Stimulated activated CD8-positive, alpha-beta memory T cell treated with anti-CD3 and anti-CD28 coated beads, Interleukin-7, amount 100 ng/mL, for 48 hours (primary cell): ENCODE measurements around the gene NBAS.
"Not testable (repeated sequence)": the region's sequence is repeated elsewhere in the genome, so short reads cannot be mapped to it uniquely, and the experiment has no call there.

ENCODE experiments used
- DNase-seq, 2 donors: peaks; one replicate each; pipeline ENCODE4 v3.0.0-alpha.2; 2020; ENCODE audit warnings: low read depth in 1 of 2; ENCODE audit errors: extremely low read depth in 1 of 2

NBAS gene

GRCh38 chr2:15485949-15486348 is 75.2 kb downstream of the NBAS start:
- no peak for DNase-seq

- no peak for DNase-seq
Observed at GRCh38 chr2:15481000-15481399, 80.1 kb downstream of the NBAS start.

DNA sequence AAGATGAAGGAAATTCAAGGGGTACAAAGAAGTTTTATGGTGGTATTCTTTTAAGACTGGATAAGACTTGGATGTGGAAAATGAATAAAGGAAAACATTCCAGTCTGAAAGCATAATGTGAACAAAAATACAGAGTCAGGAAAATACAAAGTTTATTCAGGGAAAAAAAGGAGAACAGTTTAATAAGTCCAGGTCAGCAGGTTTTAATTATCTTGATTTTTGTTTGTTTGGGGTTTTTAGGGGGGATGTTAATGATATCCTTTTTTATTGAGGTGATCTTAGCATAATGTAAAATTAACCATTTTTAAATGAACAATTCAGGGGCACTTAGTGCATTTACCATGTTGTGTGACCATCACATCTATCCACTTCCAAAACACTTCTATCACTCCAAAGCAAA is 80.6 kb downstream of the NBAS start:
- no peak for DNase-seq

- no peak for DNase-seq
Observed at GRCh38 chr2:15472876-15473275, 88.3 kb downstream of the NBAS start.

DNA sequence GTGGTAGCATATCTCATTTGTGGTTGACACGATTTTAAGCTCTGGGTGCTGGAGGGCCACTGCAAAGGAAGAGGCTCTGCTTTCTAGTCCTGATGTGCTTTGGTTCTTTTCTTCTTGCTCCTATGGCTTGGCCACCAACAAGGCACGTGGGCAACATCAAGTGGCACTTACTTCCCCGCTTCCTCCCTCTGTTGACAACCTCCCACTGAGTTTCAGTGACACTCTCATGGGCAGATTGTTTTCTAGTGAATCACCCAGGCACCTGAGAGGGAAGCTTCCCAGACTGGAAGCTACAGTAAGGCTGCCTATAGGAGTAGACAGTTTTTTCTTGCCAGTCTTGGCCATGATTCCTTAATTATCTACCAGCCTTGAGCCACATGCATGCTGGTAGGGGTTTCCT is 89.0 kb downstream of the NBAS start:
- no peak for DNase-seq

- DNase-seq = no peak
Observed at GRCh38 chr2:15471606-15472005, 89.5 kb downstream of the NBAS start.

- no peak for DNase-seq
Observed at GRCh38 chr2:15460112-15460620, 101.0 kb downstream of the NBAS start.

GRCh38 chr2:15458277-15458676 is 102.9 kb downstream of the NBAS start:
- DNase-seq = no peak

GRCh38 chr2:15457868-15458267 is 103.3 kb downstream of the NBAS start:
- DNase-seq = no peak

GRCh38 chr2:15456352-15456751 is 104.8 kb downstream of the NBAS start:
- no peak for DNase-seq

DNA sequence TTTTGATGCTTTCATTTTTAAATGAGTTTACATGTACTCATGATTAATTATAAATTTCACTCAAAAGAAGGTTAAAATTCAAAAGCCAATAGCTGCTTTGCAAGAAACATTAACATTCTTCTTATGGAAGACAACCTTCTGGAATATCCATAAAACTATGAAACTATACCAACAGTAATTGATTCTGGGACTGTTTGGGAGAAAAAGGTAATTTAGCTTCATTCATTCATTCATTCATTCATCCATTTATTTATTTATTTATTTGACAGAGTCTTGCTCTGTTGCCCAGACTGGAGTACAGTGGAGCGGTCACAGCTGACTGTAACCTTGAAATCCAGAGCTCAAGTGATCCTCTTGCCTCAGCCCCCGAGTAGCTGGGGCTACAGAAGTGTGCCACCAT is 110.3 kb downstream of the NBAS start:
- no peak for DNase-seq

DNA sequence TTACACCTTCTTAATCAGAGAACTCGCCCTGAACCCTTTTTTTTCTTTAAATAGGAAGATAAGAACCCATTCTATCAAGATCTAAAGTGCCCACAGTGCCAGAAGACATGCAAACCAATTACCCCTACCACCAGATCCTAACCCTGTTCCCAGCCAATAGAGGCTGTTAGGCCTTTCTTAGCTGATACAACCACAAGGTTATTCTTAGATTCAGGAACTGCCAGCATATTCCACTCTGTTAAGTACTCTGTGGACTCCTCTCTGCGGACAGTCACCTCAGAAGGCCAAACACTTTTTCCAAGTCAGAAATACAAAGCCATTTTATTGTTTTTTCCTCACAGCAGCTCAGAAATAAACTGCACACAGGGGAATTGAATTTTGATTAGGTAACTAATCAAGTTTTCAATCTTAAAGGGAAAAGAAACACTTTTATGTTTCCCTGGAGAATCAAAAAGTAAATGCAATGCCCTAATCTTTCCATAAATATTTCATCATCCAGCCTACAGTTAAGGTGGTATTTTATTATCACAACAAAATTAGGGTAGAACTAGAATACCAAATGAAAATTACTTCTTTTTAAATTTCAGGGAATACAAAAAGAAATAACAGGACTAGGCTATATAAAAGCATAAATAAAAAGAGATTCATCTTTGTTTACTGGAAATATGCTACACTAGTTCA is 111.4 kb downstream of the NBAS start:
- DNase-seq = no peak

DNA sequence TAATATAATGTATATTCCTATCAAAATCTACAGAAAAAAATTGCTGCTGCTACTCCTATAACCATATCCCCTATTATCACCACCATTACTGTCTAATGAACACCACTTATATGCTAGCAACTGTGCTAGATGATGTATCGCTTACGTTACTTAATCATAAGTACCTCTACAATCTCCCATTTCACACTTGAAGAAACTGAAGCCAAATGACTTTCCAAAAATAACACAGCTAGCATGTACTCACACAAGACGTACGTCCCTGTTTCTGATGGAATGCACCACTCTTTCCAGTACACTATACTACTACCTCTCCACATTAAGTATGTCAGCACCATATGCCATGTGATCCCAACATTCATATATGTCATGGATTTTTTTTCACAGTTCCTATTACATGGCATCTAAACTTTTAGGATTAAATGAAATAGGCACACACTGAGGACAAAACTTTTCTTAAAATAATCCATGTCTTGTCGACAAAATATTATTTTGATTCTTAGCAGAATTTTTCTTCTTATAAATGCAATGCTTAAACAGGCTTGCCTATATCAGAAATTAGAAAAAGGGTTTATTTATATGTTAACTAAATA is 112.8 kb downstream of the NBAS start:
- DNase-seq = no peak

- DNase-seq = no peak
Observed at GRCh38 chr2:15447381-15447780, 113.8 kb downstream of the NBAS start.

GRCh38 chr2:15446961-15447360 is 114.2 kb downstream of the NBAS start:
- no peak for DNase-seq

- no peak for DNase-seq
Observed at GRCh38 chr2:15445891-15446562, 115.1 kb downstream of the NBAS start.

- not testable (repeated sequence) for DNase-seq
Observed at GRCh38 chr2:15439768-15440524, 121.2 kb downstream of the NBAS start.

DNA sequence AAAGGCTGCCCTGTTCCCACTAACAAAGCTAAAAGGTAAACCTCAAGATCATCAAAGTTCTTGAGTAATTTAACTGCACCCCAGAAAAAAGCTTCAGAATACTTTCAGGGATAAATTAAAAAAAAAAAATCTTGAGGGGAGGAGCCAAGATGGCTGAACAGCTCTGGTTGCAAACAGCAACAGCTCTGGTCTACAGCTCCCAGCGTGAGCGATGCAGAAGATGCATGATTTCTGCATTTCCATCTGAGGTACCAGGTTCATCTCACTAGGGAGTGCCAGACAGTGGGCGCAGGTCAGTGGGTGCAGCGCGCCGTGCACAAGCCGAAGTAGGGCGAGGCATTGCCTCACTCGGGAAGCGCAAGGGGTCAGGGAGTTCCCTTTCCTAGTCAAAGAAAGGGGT is 121.8 kb downstream of the NBAS start:
- DNase-seq = not testable (repeated sequence)

DNA sequence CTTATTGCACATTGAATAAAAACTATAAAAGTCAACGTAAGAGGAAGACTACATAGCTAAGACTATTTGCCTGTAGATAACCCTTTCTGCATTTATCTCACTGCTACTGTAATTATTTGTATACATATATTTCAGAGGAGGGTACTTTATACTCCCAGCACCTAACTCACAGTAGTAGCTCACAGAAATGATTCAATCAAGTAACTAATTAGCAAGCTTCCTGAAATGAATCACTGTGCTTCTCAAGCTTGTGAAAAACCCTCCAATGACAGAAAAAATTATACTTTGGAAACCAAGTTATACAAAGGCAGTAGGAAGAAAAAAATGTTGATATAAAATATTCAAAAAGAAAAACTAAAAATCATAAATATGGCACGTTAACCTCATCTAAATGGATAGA is 124.9 kb downstream of the NBAS start:
- no peak for DNase-seq

DNA sequence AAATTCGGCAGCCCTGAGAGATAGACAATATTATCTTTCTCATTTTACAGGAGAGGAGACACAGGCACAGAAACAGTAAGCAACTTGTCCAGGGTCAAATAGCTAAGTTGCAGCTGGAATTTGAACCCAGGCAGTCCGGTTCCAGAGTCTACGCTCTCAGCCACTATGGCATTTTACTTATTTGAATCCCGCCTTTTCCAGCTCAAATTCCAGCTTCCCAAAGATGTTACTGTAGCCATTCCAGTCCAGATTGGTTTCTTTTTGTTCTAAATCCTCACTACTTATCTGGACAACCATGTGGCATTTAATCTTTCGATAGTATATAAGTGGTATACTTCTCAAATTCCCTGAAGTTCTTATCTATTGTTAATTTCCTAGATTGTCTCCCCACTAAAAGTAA is 125.7 kb downstream of the NBAS start:
- DNase-seq = no peak

- DNase-seq = no peak
Observed at GRCh38 chr2:15432642-15433256, 128.4 kb downstream of the NBAS start.
